Thyroid gland (tissue), 4 donors: ENCODE measurements around the gene SLC35D1. TPM values are rescaled to one million over a fixed set of nuclear protein-coding genes. Genes with fewer than 3 reads are reported as not detected.
A peak's percentile ranks its signal among the peaks of the same experiment; 100 is the strongest.

Experiments
- DNase-seq, 2 donors: peaks; one replicate each; pipeline ENCODE4 v3.0.0-alpha.2; 2019
- H3K27ac ChIP-seq, 3 donors: fragments of 200-600 bp; sonication (generic); 1 replicate in 2 of 3; 2 replicates in 1 of 3; pipeline ENCODE4 v1.5.1; 2016 to 2019; ENCODE audit warnings: mild to moderate bottlenecking in 1 of 3, moderate library complexity in 1 of 3
- H3K27me3 ChIP-seq: fragments of 200-600 bp; sonication (generic); one replicate; pipeline ENCODE4 v1.5.1; 2019
- H3K36me3 ChIP-seq, 2 donors: fragments of 200-600 bp; sonication (generic); one replicate each; pipeline ENCODE4 v1.5.1; 2016 to 2019
- H3K4me1 ChIP-seq, 2 donors: fragments of 200-600 bp; sonication (generic); one replicate each; pipeline ENCODE4 v1.5.1; 2017 to 2019
- H3K4me3 ChIP-seq, 3 donors: fragments of 200-600 bp; sonication (generic); replicated peaks in 1 of 3; 1 replicate in 2 of 3; 2 replicates in 1 of 3; pipeline ENCODE4 v1.5.1; 2016; ENCODE audit warnings: mild to moderate bottlenecking in 1 of 3
- H3K9me3 ChIP-seq: fragments of 200-600 bp; sonication (generic); one replicate; pipeline ENCODE4 v1.5.1; 2017
- CTCF ChIP-seq, 6 experiments: fragments of 200-600 bp in 3 of 6; fragments of 450-650 bp in 3 of 6; sonication (generic) in 3 of 6; IDR thresholded peaks; one replicate each; pipeline ENCODE4 v1.5.1; 2016 to 2019; ENCODE audit warnings: antibody characterized with exemption in 6 of 6, mild to moderate bottlenecking in 2 of 6, inconsistent platforms in 1 of 6, moderate library complexity in 1 of 6
- POLR2A ChIP-seq, 2 donors: fragments of 450-650 bp; IDR thresholded peaks; one replicate each; pipeline ENCODE4 v1.6.1; 2017; ENCODE audit warnings: antibody characterized with exemption in 2 of 2, mild to moderate bottlenecking in 2 of 2, moderate library complexity in 1 of 2
- WGBS, 2 donors: methylation state at CpG; one replicate each; pipeline ENCODE4 v1.1.5; 2017; 5-methylcytosine and 5-hydroxymethylcytosine counted together
- intact Hi-C: fragments of 100-400 bp; cut with DNase I; formaldehyde crosslinking; loops from one replicate; pipeline ENCODE4 v1.15.1; 2023
- total RNA-seq, 4 donors: library from RNA; depleted of rRNA; stranded (reverse); fragments of >200 nt; gene quantifications; one replicate each; pipeline ENCODE4 v1.2.3, GENCODE V29; 2016

Gene SLC35D1
- 10 to 100 TPM; 15.3 to 22.7 (median 17.0) TPM for total RNA-seq

- Histone ChIP-seq H3K4me3 (peak within 1 kb of the TSS; percentile 67 to 93 (median 83)), H3K27ac (peak within 1 kb of the TSS; percentile 81 to 97 (median 96)), H3K27me3 (no peaks in the 10 kb centered on the region), H3K4me1 (peaks cover 10% of the 10 kb centered on the region in 2 donors), H3K36me3 (peaks cover 0 to 4% of the 10 kb centered on the region in 2 donors), H3K9me3 (no peaks in the 10 kb centered on the region)
- WGBS, 2 donors = 0 to 2% methylated on average over 21 to 55 of the region's 73 CpGs
- intact Hi-C loops = no loop called here
- peak; percentile 80 for DNase-seq
- TF ChIP-seq POLR2A (IDR thresholded peaks at IDR 0.05) (peak; percentile 2 to 73), CTCF (IDR thresholded peaks at IDR 0.05) (no peak)
Measured at GRCh38 chr1:67053785-67054772, at the start of gene SLC35D1. SLC35D1 (minus strand) TSS chr1:67054148; CDS start chr1:67054013, 135 bp downstream.

- TF ChIP-seq CTCF (IDR thresholded peaks at IDR 0.05) = no peak
- TF ChIP-seq POLR2A (IDR thresholded peaks at IDR 0.05) = no peak
- DNase-seq = no peak
- WGBS, 2 donors = 91 to 98% methylated on average over 1 of the region's 1 CpG
Measured at GRCh38 chr1:67103548-67103947, 49.6 kb upstream of the SLC35D1 start.

GRCh38 chr1:67100833-67101232 lies 46.9 kb upstream of the SLC35D1 start:
- intact Hi-C loops = no loop called here

More at GRCh38 chr1:67103548-67103947, 49.6 kb upstream of the SLC35D1 start:
- H3K27me3 ChIP-seq = no peaks in the 10 kb centered on the region
- H3K4me1 ChIP-seq = no peaks in the 10 kb centered on the region
- no peak overlapping the region for H3K27ac ChIP-seq
- H3K36me3 ChIP-seq = no peaks in the 10 kb centered on the region
- intact Hi-C loops = no loop called here
- no peaks in the 10 kb centered on the region for H3K9me3 ChIP-seq
- no peak overlapping the region for H3K4me3 ChIP-seq

GRCh38 chr1:67097305-67097704 lies 43.4 kb upstream of the SLC35D1 start:
- Histone ChIP-seq H3K4me1 (no peaks in the 10 kb centered on the region), H3K4me3 (no peak overlapping the region), H3K27me3 (no peaks in the 10 kb centered on the region), H3K27ac (no peak overlapping the region), H3K9me3 (no peaks in the 10 kb centered on the region), H3K36me3 (no peaks in the 10 kb centered on the region)
- no peak for DNase-seq
- TF ChIP-seq CTCF (IDR thresholded peaks at IDR 0.05) = no peak
- intact Hi-C loops = no loop called here

More at GRCh38 chr1:67100833-67101232, 46.9 kb upstream of the SLC35D1 start:
- Histone ChIP-seq H3K36me3 (no peaks in the 10 kb centered on the region), H3K4me1 (no peaks in the 10 kb centered on the region), H3K9me3 (no peaks in the 10 kb centered on the region), H3K27me3 (no peaks in the 10 kb centered on the region), H3K27ac (no peak overlapping the region), H3K4me3 (no peak overlapping the region)
- TF ChIP-seq CTCF (IDR thresholded peaks at IDR 0.05) (no peak), POLR2A (IDR thresholded peaks at IDR 0.05) (no peak)
- WGBS, 2 donors = 17 to 47% methylated on average over 3 of the region's 3 CpGs
- no peak for DNase-seq

GRCh38 chr1:67094191-67094590 lies 40.2 kb upstream of the SLC35D1 start:
- no peak overlapping the region for H3K27ac ChIP-seq
- intact Hi-C loops = no loop called here
- DNase-seq = no peak
- no peaks in the 10 kb centered on the region for H3K9me3 ChIP-seq
- H3K4me3 ChIP-seq = no peak overlapping the region
- no peak for TF ChIP-seq CTCF (IDR thresholded peaks at IDR 0.05)
- TF ChIP-seq POLR2A (IDR thresholded peaks at IDR 0.05) = no peak
- no peaks in the 10 kb centered on the region for H3K27me3 ChIP-seq
- 88 to 93% methylated on average over 2 of the region's 2 CpGs for WGBS, 2 donors
- no peaks in the 10 kb centered on the region for H3K36me3 ChIP-seq
- H3K4me1 ChIP-seq = no peaks in the 10 kb centered on the region
